Stimulated activated CD4-positive, alpha-beta T cell treated with anti-CD3 and anti-CD28 coated beads, Interleukin-2, amount 100 ng/mL, for 48 hours (primary cell): ENCODE results near the gene NFYC.
"Not testable (repeated sequence)": the region's sequence is repeated elsewhere in the genome, so short reads cannot be mapped to it uniquely, and the experiment has no call there.

Experiments used
- DNase-seq, 2 donors: peaks; one replicate each; pipeline ENCODE4 v3.0.0-alpha.2; 2020

The NFYC gene

GRCh38 chr1:40708750-40709099 is 17.2 kb downstream of the NFYC start:
- DNase-seq = no peak

DNA sequence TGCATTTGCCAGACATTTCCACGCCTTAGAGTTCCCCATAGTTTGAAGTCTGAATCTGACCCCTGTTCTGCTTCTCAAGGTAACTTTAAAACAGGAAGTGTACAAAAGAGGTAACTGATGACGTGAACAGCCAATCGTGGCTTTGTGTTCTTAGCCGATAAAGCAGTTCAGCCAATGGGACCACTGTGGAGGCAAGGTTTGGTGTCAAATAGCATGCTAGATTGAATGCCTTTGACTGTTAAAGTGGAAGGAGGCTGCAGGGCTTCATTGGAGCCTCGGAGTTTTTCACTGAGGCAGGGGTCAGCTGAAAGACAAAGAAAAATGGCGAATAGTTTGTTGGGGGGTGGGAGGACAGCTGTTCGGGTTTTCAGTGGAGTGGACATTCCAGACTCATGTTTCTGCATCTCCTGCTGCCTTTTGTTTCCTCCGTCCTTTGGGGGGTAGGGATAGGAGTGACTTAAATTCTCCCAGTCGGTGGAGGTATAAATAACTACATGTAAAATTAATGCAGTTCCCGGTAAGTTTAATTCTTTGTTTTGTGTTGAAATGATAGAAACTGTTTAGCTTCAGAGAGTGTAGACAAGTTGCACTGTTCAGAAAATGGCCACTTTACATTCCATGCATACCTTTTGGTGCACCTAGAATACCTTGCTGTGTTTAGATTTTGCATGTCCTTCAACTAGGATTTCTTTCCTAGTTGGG is 17.7 kb downstream of the NFYC start:
- peak; percentile 37 to 42 for DNase-seq

- no peak for DNase-seq
Measured at GRCh38 chr1:40709802-40710278, 18.3 kb downstream of the NFYC start.

GRCh38 chr1:40710581-40711315 is 19.2 kb downstream of the NFYC start:
- DNase-seq = no peak

DNA sequence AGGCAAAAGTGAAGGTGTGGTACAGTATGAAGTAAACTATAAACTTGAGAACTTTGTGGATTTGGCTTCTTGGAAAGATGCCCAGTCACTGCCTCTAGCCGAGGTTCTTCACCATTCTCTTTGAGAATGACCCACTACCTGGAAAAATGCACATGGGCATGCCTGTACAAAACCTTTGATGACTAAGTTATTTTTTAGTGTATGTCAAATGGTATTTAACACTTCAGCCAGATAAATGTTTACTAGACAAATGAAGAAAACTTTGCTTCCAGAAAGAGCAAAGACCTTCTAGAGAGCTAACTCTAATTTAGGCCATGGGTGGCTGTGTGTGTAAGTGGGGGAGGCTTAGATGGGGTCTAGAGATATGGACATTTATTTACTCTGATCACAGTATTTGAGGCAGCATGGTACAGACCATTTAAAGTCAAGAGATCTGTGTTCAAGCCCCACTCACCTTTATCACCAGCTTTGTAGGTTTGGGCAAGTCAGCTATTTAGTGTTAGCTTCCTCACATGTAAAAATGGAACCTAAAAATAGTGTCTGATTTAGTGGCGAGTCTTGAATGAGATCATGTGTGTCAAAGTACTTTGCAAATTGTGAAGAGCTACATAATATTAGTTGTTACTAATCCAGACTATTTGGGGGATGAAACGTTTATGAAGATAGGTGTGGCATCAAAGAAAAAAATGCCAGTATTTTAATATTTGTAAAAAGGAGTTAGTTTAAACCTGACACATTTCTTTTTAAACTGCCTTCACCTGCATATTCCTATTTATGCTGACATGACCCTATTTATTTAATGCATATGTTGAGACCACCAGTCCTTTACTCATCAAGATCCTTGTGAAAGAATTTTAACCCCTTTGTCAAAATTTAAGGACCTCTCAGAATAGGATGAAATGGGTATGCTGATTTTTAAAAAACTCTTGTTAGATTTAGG is 20.2 kb downstream of the NFYC start:
- DNase-seq = no peak

- DNase-seq = no peak
Measured at GRCh38 chr1:40712405-40712944, 21.0 kb downstream of the NFYC start.

DNA sequence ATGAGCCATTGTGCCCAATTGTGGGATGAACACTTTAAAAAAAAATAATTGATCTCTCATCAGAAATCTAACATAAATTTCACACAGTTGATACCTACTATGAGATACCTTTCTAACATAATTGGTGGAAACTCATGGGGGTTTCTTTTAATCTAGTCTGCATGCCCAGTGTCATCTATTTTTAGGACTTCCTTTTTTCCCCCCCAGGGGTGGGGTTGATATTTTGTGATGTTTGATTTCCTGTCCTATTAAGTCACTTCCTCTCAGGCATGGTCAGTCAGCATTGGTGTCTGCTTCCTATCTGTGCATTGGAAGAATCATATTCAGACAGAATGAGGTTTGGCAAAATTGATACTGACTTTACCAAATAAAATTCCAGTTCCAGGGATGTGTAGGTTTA is 21.5 kb downstream of the NFYC start:
- DNase-seq = no peak

GRCh38 chr1:40715491-40716059 is 24.1 kb downstream of the NFYC start:
- no peak for DNase-seq

GRCh38 chr1:40717065-40717464 is 25.6 kb downstream of the NFYC start:
- DNase-seq = no peak

GRCh38 chr1:40717955-40718354 is 26.5 kb downstream of the NFYC start:
- DNase-seq = no peak

GRCh38 chr1:40720493-40720892 is 29.0 kb downstream of the NFYC start:
- DNase-seq = no peak

DNA sequence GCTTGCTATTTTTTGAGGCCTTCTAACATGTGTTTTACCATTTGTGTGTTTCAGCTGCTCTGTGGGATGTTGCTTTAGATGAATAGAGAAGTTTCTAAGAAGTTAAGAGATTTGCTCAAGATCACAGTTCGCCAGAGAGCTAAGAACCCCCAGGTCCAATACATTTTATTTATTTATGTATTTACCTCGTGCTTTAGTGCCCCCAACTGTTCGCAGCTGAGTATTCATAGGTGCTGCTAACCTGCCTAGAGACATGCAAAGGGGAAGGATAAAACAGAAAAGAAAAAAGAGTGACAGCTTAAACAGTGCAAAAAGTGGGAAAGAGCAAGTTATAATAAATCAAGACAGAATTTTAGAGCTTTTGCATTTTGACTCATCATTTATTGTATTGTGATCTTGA is 31.1 kb downstream of the NFYC start:
- DNase-seq = no peak

GRCh38 chr1:40723196-40723955 is 31.9 kb downstream of the NFYC start:
- no peak for DNase-seq

DNA sequence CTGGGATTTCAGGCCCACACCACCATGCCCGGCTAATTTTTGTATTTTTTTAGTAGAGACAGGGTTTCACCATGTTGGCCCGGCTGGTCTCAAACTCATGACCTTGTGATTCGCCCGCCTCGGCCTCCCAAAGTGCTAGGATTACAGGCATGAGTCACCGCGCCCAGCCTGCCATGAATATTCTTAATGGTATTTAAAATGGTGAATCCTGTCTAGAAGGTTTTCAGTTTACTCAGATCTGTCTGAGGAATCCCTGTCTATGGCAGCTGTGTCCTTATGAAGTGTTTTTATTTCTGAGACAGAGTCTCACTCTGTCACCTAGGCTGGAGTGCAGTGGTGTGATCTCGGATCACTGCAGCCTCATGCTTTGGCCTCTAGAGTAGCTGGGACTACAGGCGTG is 36.2 kb downstream of the NFYC start:
- not testable (repeated sequence) for DNase-seq

- not testable (repeated sequence) for DNase-seq
Measured at GRCh38 chr1:40729316-40729862, 37.9 kb downstream of the NFYC start.

- DNase-seq = no peak
Measured at GRCh38 chr1:40732756-40733301, 41.3 kb downstream of the NFYC start.

- no peak for DNase-seq
Measured at GRCh38 chr1:40734882-40735628, 43.6 kb downstream of the NFYC start.

DNA sequence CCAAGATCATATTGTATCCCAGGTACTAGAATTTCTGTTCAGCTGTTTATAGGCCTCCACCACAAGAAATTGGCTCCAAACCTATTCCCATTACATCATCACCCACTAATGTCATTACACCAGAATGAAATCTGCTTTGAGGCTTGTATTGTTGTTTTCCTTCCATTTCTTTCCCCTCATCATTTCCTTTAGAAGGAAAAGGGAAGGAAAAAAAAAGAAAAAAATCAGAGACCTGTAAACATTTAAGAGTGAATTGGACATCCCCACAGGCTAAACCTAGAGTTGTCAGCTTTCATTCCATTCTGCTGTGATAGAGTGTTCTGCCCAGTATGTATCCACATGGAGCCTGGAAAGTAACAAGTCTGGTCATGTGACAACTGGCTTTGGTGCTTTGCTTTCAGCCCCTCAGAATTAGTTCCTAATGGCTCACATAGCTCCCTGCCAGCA is 44.6 kb downstream of the NFYC start:
- no peak for DNase-seq

DNA sequence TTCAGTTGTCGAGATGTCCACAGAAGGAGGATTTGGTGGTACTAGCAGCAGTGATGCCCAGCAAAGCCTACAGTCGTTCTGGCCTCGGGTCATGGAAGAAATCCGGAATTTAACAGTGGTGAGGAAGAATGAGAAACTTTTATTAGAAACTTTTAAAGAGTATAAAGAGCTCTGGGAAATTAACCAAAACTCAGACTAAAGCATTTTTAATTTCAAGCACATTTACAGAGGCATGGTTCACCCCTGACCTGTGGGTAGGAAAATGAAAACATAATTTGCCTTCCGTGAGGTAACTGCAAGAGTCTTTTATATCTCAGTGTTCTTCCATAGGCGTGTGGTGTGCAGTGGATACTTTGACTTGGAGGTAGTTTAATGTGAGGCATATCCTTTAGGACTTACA is 47.3 kb downstream of the NFYC start:
- DNase-seq = no peak

DNA sequence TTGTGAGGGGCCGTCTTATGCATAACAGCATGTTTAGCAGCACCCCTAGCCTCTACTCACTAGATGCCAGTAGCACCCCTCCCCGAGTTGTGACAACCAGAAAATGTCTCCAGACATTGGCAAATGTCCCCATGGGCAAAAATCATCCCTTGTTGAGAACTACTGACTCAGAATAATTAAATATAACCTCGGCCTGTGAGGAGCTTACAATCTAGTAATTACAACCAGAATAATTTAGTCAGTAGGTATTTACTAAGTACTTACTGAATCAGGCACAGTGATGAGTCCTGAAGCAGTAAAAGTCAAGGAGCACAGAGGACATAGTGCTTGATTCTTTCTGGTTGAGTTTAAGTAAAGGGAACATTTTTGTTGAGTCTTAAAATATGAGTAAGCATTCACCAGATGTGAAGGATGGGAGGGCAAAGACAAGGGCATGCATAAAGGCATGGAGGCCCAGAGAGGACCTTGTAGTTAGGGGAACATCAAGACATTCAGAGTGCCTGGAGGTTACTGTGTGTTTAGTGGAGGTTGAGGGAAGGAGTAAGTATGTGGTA is 48.0 kb downstream of the NFYC start:
- no peak for DNase-seq
